GM12891 (cell line): ENCODE data around the gene NPR2.
A peak's percentile ranks its signal among the peaks of the same experiment; 100 is the strongest.

Source experiments
- DNase-seq: peaks from one replicate; pipeline ENCODE4 v3.0.0; 2011; ENCODE audit warnings: low spot score; ENCODE audit not compliant: insufficient read length
- FAIRE-seq: peaks from 2 replicates; lab custom pipeline; 2011; peaks lifted over from hg19 to GRCh38; lab: Jason Lieb, UNC
- PAX5 ChIP-seq: IDR thresholded peaks from 2 replicates; pipeline ENCODE4 v1.6.1; 2011; ENCODE audit warnings: low read length, moderate library complexity, mild to moderate bottlenecking; ENCODE audit not compliant: insufficient read depth, severe bottlenecking
- POLR2A ChIP-seq: IDR thresholded peaks from 2 replicates; pipeline ENCODE4 v1.6.1; 2011; ENCODE audit warnings: low read depth, low read length, control low read depth
- POLR2AphosphoS5 ChIP-seq: IDR thresholded peaks from 2 replicates; pipeline ENCODE4 v1.6.1; 2011; ENCODE audit warnings: low read depth, low read length, control low read depth
- POU2F2 ChIP-seq: IDR thresholded peaks from 2 replicates; pipeline ENCODE4 v1.6.1; 2011; ENCODE audit warnings: low read depth, mild to moderate bottlenecking, control low read depth, low read length, moderate library complexity
- SPI1 ChIP-seq: IDR thresholded peaks from 2 replicates; pipeline ENCODE4 v1.6.1; 2011; ENCODE audit warnings: low read depth, low read length, control low read depth
- TAF1 ChIP-seq: IDR thresholded peaks from 2 replicates; pipeline ENCODE4 v1.6.1; 2011; ENCODE audit warnings: low read depth, low read length, control low read depth

NPR2 gene

GRCh38 chr9:35822926-35823325, 31.5 kb downstream of the NPR2 start:
- no peak for FAIRE-seq
- DNase-seq: no peak
- no peak for TF ChIP-seq PAX5
- no peak for TF ChIP-seq SPI1
- no peak for TF ChIP-seq POLR2AphosphoS5
- TF ChIP-seq POLR2A: no peak

GRCh38 chr9:35826071-35826701, 34.8 kb downstream of the NPR2 start:
- TF ChIP-seq POLR2AphosphoS5: no peak
- no peak for TF ChIP-seq TAF1
- TF ChIP-seq POLR2A: no peak
- no peak for TF ChIP-seq POU2F2
- no peak for TF ChIP-seq PAX5
- TF ChIP-seq SPI1: no peak
- DNase-seq (peak; percentile 47), FAIRE-seq (peak; percentile 83)

- TF ChIP-seq TAF1 (no peak), PAX5 (no peak), POLR2AphosphoS5 (no peak), POU2F2 (no peak), POLR2A (no peak), SPI1 (no peak)
- FAIRE-seq (no peak), DNase-seq (no peak)
Measured at GRCh38 chr9:35827486-35827885, 36.1 kb downstream of the NPR2 start.

GRCh38 chr9:35828716-35829083, 37.3 kb downstream of the NPR2 start, which contains the start of gene FAM221B:
Gene FAM221B (minus strand): TSS chr9:35828732. CDS start chr9:35826161, 2,571 bp downstream.
- TF ChIP-seq PAX5 (no peak), POLR2A (no peak), TAF1 (no peak), POU2F2 (no peak), POLR2AphosphoS5 (no peak), SPI1 (no peak)
- DNase-seq (no peak), FAIRE-seq (peak; percentile 31)

- DNase-seq: peak; percentile 92
- peak; percentile 88 for FAIRE-seq
- TF ChIP-seq TAF1: no peak
- no peak for TF ChIP-seq POU2F2
- no peak for TF ChIP-seq PAX5
- no peak for TF ChIP-seq SPI1
- TF ChIP-seq POLR2A: no peak
Measured at GRCh38 chr9:35829084-35829763, 37.8 kb downstream of the NPR2 start, which contains the start of gene TMEM8B. Gene TMEM8B (plus strand): TSS chr9:35829228. CDS start chr9:35829448, 220 bp downstream.

- no peak for DNase-seq
- TF ChIP-seq SPI1 (no peak), POU2F2 (no peak), POLR2A (no peak), PAX5 (no peak), POLR2AphosphoS5 (no peak), TAF1 (no peak)
- FAIRE-seq: no peak
Measured at GRCh38 chr9:35829764-35830096, 38.3 kb downstream of the NPR2 start.

- no peak for DNase-seq
- TF ChIP-seq TAF1 (no peak), SPI1 (no peak)
- FAIRE-seq: no peak
Measured at GRCh38 chr9:35831040-35831439, 39.6 kb downstream of the NPR2 start.

GRCh38 chr9:35832814-35833213, 41.4 kb downstream of the NPR2 start:
- TF ChIP-seq POU2F2 (no peak), SPI1 (no peak), TAF1 (no peak), POLR2AphosphoS5 (no peak), POLR2A (no peak), PAX5 (no peak)
- no peak for FAIRE-seq
- no peak for DNase-seq

- TF ChIP-seq POLR2A: no peak
- no peak for TF ChIP-seq TAF1
- TF ChIP-seq PAX5: no peak
- TF ChIP-seq POU2F2: no peak
- TF ChIP-seq POLR2AphosphoS5: no peak
- no peak for TF ChIP-seq SPI1
- FAIRE-seq (no peak), DNase-seq (no peak)
Measured at GRCh38 chr9:35834260-35835215, 43.1 kb downstream of the NPR2 start.
